ENCODE measurements around the gene CFAP206. TPM values are rescaled to one million over a fixed set of nuclear protein-coding genes. Genes with fewer than 3 reads are reported as not detected.

The CFAP206 gene
- polyA plus RNA-seq, 1 donor = 0.13 TPM

Other genes starting within 250 kb of the CFAP206 start
- 10.7 TPM for gene SMIM8, start 85.4 kb upstream of the CFAP206 start, polyA plus RNA-seq (ENCODE audit: insufficient read length)
- not detected for gene GJB7, start 78.7 kb upstream of the CFAP206 start, polyA plus RNA-seq (ENCODE audit: insufficient read length)
- gene C6orf163, start 63.2 kb upstream of the CFAP206 start, polyA plus RNA-seq (ENCODE audit: insufficient read length) = 2.0 TPM
- 16.4 TPM for gene SLC35A1, start 65.0 kb downstream of the CFAP206 start, polyA plus RNA-seq (ENCODE audit: insufficient read length)
- gene RARS2, start 182.0 kb downstream of the CFAP206 start, polyA plus RNA-seq (ENCODE audit: insufficient read length) = 39.7 TPM
- gene ORC3, start 182.2 kb downstream of the CFAP206 start, polyA plus RNA-seq (ENCODE audit: insufficient read length) = 22.3 TPM